Measurements from ENCODE around the gene PRR27.
"Not testable (repeated sequence)": the region's sequence is repeated elsewhere in the genome, so short reads cannot be mapped to it uniquely, and the experiment has no call there.

The PRR27 gene

DNA sequence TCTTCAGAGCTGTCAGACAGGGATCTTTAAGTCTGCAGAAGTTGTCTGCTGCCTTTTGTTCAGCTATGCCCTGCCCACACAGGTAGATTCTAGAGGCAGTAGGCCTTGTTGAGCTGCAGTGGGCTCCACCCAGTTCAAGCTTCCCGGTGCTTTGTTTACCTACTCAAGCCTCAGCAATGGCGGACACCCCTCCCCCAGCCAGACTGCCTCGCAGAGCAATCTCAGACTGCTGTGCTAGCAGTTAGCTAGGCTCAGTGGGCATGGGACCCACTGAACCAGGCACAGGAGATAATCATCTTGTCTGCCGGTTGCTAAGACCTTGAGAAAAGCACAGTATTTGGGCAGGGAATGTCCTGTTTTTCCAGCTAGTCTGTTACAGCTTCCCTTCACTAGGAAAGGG lies 58.7 kb downstream of the PRR27 start:
- not testable (repeated sequence) for DNase-seq

Data from DMS79 treated with DMSO at 0.1 percent for 48 hours (cell line).